Stomach (tissue), 4 donors: ENCODE results near the gene CBLC.

Source experiments
- CTCF ChIP-seq, 7 experiments: fragments of 450-650 bp in 4 of 7; fragments of 200-600 bp in 3 of 7; sonication (generic) in 3 of 7; IDR thresholded peaks; one replicate each; pipeline ENCODE4 v1.5.1; 2016 to 2019; ENCODE audit warnings: antibody characterized with exemption in 7 of 7, control low read depth in 2 of 7, mild to moderate bottlenecking in 1 of 7
- POLR2A ChIP-seq, 4 donors: fragments of 450-650 bp; IDR thresholded peaks; one replicate each; pipeline ENCODE4 v1.6.1; 2016; ENCODE audit warnings: antibody characterized with exemption in 4 of 4, control low read depth in 2 of 4, mild to moderate bottlenecking in 1 of 4, moderate library complexity in 1 of 4

- TF ChIP-seq CTCF (IDR thresholded peaks at IDR 0.05), result no peak
- no peak for TF ChIP-seq POLR2A (IDR thresholded peaks at IDR 0.05)
Measured at GRCh38 chr19:44754750-44755080, 23.0 kb upstream of the CBLC start.
